Bronchus fibroblast of lung (primary cell): ENCODE data around the gene OR2A25. TPM values are rescaled to one million over a fixed set of nuclear protein-coding genes. Genes with fewer than 3 reads are reported as not detected.

Source experiments
- total RNA-seq: library from RNA; depleted of rRNA; stranded (reverse); fragments of >200 nt; gene quantifications from 2 replicates; pipeline ENCODE4 v1.2.3, GENCODE V29; 2015

OR2A25 gene
- total RNA-seq: not detected in 2 replicates

GRCh38 chr7:144069511-144069910, at the start of gene OR2A25:
Gene OR2A25, plus strand, starts transcription at chr7:144069811. Its CDS starts 4,409 bp downstream, at chr7:144074220.

GRCh38 chr7:144048648-144049047, 21.0 kb upstream of the OR2A25 start, which contains the start of gene OR2A5:
Gene OR2A5, plus strand, starts transcription at chr7:144048948. Its CDS starts 1,454 bp downstream, at chr7:144050402.

GRCh38 chr7:144085978-144086377, 16.4 kb downstream of the OR2A25 start, which contains the start of gene OR2A12:
Gene OR2A12, plus strand, starts transcription at chr7:144086278. Its CDS starts 8,830 bp downstream, at chr7:144095108.

GRCh38 chr7:144109283-144109682, 39.7 kb downstream of the OR2A25 start, which contains the start of gene OR2A2:
Gene OR2A2, plus strand, starts transcription at chr7:144109583. Its CDS starts 0 bp downstream, at chr7:144109583.

GRCh38 chr7:144122876-144123275, 53.3 kb downstream of the OR2A25 start, which contains the start of gene OR2A14:
Gene OR2A14, plus strand, starts transcription at chr7:144123176. Its CDS starts 5,937 bp downstream, at chr7:144129113.

Other genes starting within 250 kb of the OR2A25 start
- 35.7 and 47.6 TPM in 2 replicates for gene TCAF1, start 167.6 kb upstream of the OR2A25 start, total RNA-seq
- gene OR2F2, start 134.6 kb upstream of the OR2A25 start, total RNA-seq: not detected in 2 replicates
- not detected in 2 replicates for gene OR2F1, start 115.0 kb upstream of the OR2A25 start, total RNA-seq
- gene OR6B1, start 69.5 kb upstream of the OR2A25 start, total RNA-seq: not detected in 2 replicates
- not detected in 2 replicates for gene OR2A5, start 20.9 kb upstream of the OR2A25 start, total RNA-seq
- gene OR2A12, start 16.5 kb downstream of the OR2A25 start, total RNA-seq: not detected in 2 replicates
- gene OR2A2, start 39.8 kb downstream of the OR2A25 start, total RNA-seq: not detected in 2 replicates
- gene OR2A14, start 53.4 kb downstream of the OR2A25 start, total RNA-seq: not detected in 2 replicates
- gene CTAGE4, start 113.7 kb downstream of the OR2A25 start, total RNA-seq: 0.59 and 1.0 TPM in 2 replicates
- gene ARHGEF35, start 126.0 kb downstream of the OR2A25 start, total RNA-seq: 0.84 and 0.89 TPM in 2 replicates
- gene OR2A42, start 169.8 kb downstream of the OR2A25 start, total RNA-seq: not detected in 2 replicates
- 0.15 and 0.84 TPM in 2 replicates for gene OR2A7, start 195.0 kb downstream of the OR2A25 start, total RNA-seq
- gene CTAGE8, start 199.5 kb downstream of the OR2A25 start, total RNA-seq: not detected in 2 replicates
- gene OR2A1, start 242.6 kb downstream of the OR2A25 start, total RNA-seq: under 0.01 TPM in 2 replicates